ENCODE data around the gene PTPRD.
A peak's percentile ranks its signal among the peaks of the same experiment; 100 is the strongest.
"Not testable (repeated sequence)": the region's sequence is repeated elsewhere in the genome, so short reads cannot be mapped to it uniquely, and the experiment has no call there.

The PTPRD gene

GRCh38 chr9:9016597-9016996 is 1596.2 kb downstream of the PTPRD start:
- no peak for DNase-seq (ENCODE audit: low read depth in 2 of 2)

- no peak for DNase-seq (ENCODE audit: low read depth in 2 of 2)
These were observed 1608.0 kb downstream of the PTPRD start for GRCh38 chr9:9004810-9005209.

GRCh38 chr9:9002826-9003583 is 1609.8 kb downstream of the PTPRD start:
- DNase-seq (ENCODE audit: low read depth in 2 of 2): peak; percentile 21 to 37

GRCh38 chr9:8980496-8981013 is 1632.2 kb downstream of the PTPRD start:
- peak; percentile 51 to 61 for DNase-seq (ENCODE audit: low read depth in 2 of 2)

- DNase-seq (ENCODE audit: low read depth in 2 of 2): no peak
These were observed 1634.5 kb downstream of the PTPRD start for GRCh38 chr9:8978334-8978733.

- not testable (repeated sequence) for DNase-seq (ENCODE audit: low read depth in 2 of 2)
These were observed 1644.5 kb downstream of the PTPRD start for GRCh38 chr9:8968350-8968749.

GRCh38 chr9:8963885-8964284 is 1648.9 kb downstream of the PTPRD start:
- no peak for DNase-seq (ENCODE audit: low read depth in 2 of 2)

GRCh38 chr9:8962084-8962483 is 1650.7 kb downstream of the PTPRD start:
- DNase-seq (ENCODE audit: low read depth in 2 of 2): no peak

GRCh38 chr9:8961186-8961851 is 1651.5 kb downstream of the PTPRD start:
- DNase-seq (ENCODE audit: low read depth in 2 of 2): peak; percentile 18 to 22

- DNase-seq (ENCODE audit: low read depth in 2 of 2): no peak
These were observed 1652.5 kb downstream of the PTPRD start for GRCh38 chr9:8960254-8960653.

- DNase-seq (ENCODE audit: low read depth in 2 of 2): no peak
These were observed 1654.4 kb downstream of the PTPRD start for GRCh38 chr9:8958358-8958757.

GRCh38 chr9:8955315-8955714 is 1657.5 kb downstream of the PTPRD start:
- DNase-seq (ENCODE audit: low read depth in 2 of 2): no peak

- DNase-seq (ENCODE audit: low read depth in 2 of 2): no peak
These were observed 1666.3 kb downstream of the PTPRD start for GRCh38 chr9:8946461-8946860.

- DNase-seq (ENCODE audit: low read depth in 2 of 2): no peak
These were observed 1669.4 kb downstream of the PTPRD start for GRCh38 chr9:8943392-8943791.

- no peak for DNase-seq (ENCODE audit: low read depth in 2 of 2)
These were observed 1672.2 kb downstream of the PTPRD start for GRCh38 chr9:8940650-8941049.

- no peak for DNase-seq (ENCODE audit: low read depth in 2 of 2)
These were observed 1686.3 kb downstream of the PTPRD start for GRCh38 chr9:8926461-8926860.

- peak; percentile 80 for DNase-seq (ENCODE audit: low read depth in 2 of 2)
These were observed 1688.2 kb downstream of the PTPRD start for GRCh38 chr9:8924562-8924961.

- DNase-seq (ENCODE audit: low read depth in 2 of 2): not testable (repeated sequence)
These were observed 1692.2 kb downstream of the PTPRD start for GRCh38 chr9:8920478-8921183.

GRCh38 chr9:8917956-8918739 is 1694.7 kb downstream of the PTPRD start:
- no peak for DNase-seq (ENCODE audit: low read depth in 2 of 2)

GRCh38 chr9:8916771-8917170 is 1696.0 kb downstream of the PTPRD start:
- DNase-seq (ENCODE audit: low read depth in 2 of 2): no peak

GRCh38 chr9:8907868-8908267 is 1704.9 kb downstream of the PTPRD start:
- DNase-seq (ENCODE audit: low read depth in 2 of 2): no peak

GRCh38 chr9:8905731-8906130 is 1707.1 kb downstream of the PTPRD start:
- DNase-seq (ENCODE audit: low read depth in 2 of 2): no peak
